GM18867 (cell line): ENCODE measurements around the gene MYH9.
"Not testable (repeated sequence)": the region's sequence is repeated elsewhere in the genome, so short reads cannot be mapped to it uniquely, and the experiment has no call there.

Experiments used
- ATAC-seq: cut with Tn5 transposase; IDR thresholded peaks from one replicate; pipeline ENCODE4 v1.9.1; 2021; ENCODE audit warnings: mild to moderate bottlenecking, moderate library complexity; ENCODE audit not compliant: unreplicated experiment

MYH9 gene

GRCh38 chr22:36387959-36388726 lies at the start of gene MYH9:
MYH9 (minus strand) TSS chr22:36387967; CDS start chr22:36349236, 38,731 bp downstream.
- ATAC-seq = peak; percentile 75

GRCh38 chr22:36435516-36436415 lies 48.0 kb upstream of the MYH9 start:
- ATAC-seq = no peak

- ATAC-seq = no peak
These were observed 45.8 kb upstream of the MYH9 start for GRCh38 chr22:36433318-36434231.

- no peak for ATAC-seq
These were observed 45.0 kb upstream of the MYH9 start for GRCh38 chr22:36432592-36433317.

GRCh38 chr22:36431977-36432376 lies 44.2 kb upstream of the MYH9 start:
- ATAC-seq = no peak

GRCh38 chr22:36430863-36431262 lies 43.1 kb upstream of the MYH9 start:
- ATAC-seq = no peak

- ATAC-seq = not testable (repeated sequence)
These were observed 40.2 kb upstream of the MYH9 start for GRCh38 chr22:36427952-36428351.

- no peak for ATAC-seq
These were observed 38.3 kb upstream of the MYH9 start for GRCh38 chr22:36425977-36426523.

- no peak for ATAC-seq
These were observed 37.3 kb upstream of the MYH9 start for GRCh38 chr22:36424901-36425579.

GRCh38 chr22:36424466-36424865 lies 36.7 kb upstream of the MYH9 start:
- not testable (repeated sequence) for ATAC-seq

GRCh38 chr22:36423461-36424404 lies 36.0 kb upstream of the MYH9 start:
- no peak for ATAC-seq

GRCh38 chr22:36422287-36423014 lies 34.7 kb upstream of the MYH9 start:
- no peak for ATAC-seq

- ATAC-seq = no peak
These were observed 32.4 kb upstream of the MYH9 start for GRCh38 chr22:36419912-36420882.

- ATAC-seq = peak; percentile 51
These were observed 31.6 kb upstream of the MYH9 start for GRCh38 chr22:36419177-36419911.

- ATAC-seq = no peak
These were observed 29.5 kb upstream of the MYH9 start for GRCh38 chr22:36417281-36417686.
